A204.1 (cell line): ENCODE data around the gene GRB7.
"Not testable (repeated sequence)": the region's sequence is repeated elsewhere in the genome, so short reads cannot be mapped to it uniquely, and the experiment has no call there.

Source experiments
- FAIRE-seq: peaks from 2 replicates; lab custom pipeline; 2012; peaks lifted over from hg19 to GRCh38; lab: Jason Lieb, UNC

GRB7 gene

GRCh38 chr17:39737760-39738567, at the start of gene GRB7:
Gene GRB7 (plus strand): TSS chr17:39737938. CDS start chr17:39742302, 4,364 bp downstream.
- FAIRE-seq = no peak

- FAIRE-seq = no peak
These were observed 49.3 kb upstream of the GRB7 start for GRCh38 chr17:39688475-39688835.

GRCh38 chr17:39688945-39689344, 48.8 kb upstream of the GRB7 start:
- FAIRE-seq = no peak

- FAIRE-seq = no peak
These were observed 43.1 kb upstream of the GRB7 start for GRCh38 chr17:39694593-39694992.

- FAIRE-seq = no peak
These were observed 42.7 kb upstream of the GRB7 start for GRCh38 chr17:39695089-39695474.

- no peak for FAIRE-seq
These were observed 41.0 kb upstream of the GRB7 start for GRCh38 chr17:39696731-39697130.

- no peak for FAIRE-seq
These were observed 39.8 kb upstream of the GRB7 start for GRCh38 chr17:39697961-39698360.

GRCh38 chr17:39699157-39699817, 38.5 kb upstream of the GRB7 start:
- not testable (repeated sequence) for FAIRE-seq

- FAIRE-seq = peak; percentile 65
These were observed 38.0 kb upstream of the GRB7 start, which contains the start of gene ERBB2 for GRCh38 chr17:39699818-39700147. Gene ERBB2 (plus strand): TSS chr17:39700064. CDS start chr17:39700239, 175 bp downstream.

GRCh38 chr17:39700148-39700987, 37.4 kb upstream of the GRB7 start:
- no peak for FAIRE-seq

- FAIRE-seq = no peak
These were observed 36.5 kb upstream of the GRB7 start for GRCh38 chr17:39701012-39701783.

GRCh38 chr17:39701784-39702422, 35.8 kb upstream of the GRB7 start:
- FAIRE-seq = no peak

GRCh38 chr17:39702901-39703893, 34.5 kb upstream of the GRB7 start:
- no peak for FAIRE-seq

GRCh38 chr17:39703913-39704312, 33.8 kb upstream of the GRB7 start:
- FAIRE-seq = no peak

- FAIRE-seq = no peak
These were observed 32.8 kb upstream of the GRB7 start for GRCh38 chr17:39704821-39705551.

- no peak for FAIRE-seq
These were observed 31.9 kb upstream of the GRB7 start for GRCh38 chr17:39705786-39706348.

- no peak for FAIRE-seq
These were observed 31.4 kb upstream of the GRB7 start for GRCh38 chr17:39706383-39706782.

GRCh38 chr17:39706921-39707337, 30.8 kb upstream of the GRB7 start:
- no peak for FAIRE-seq

GRCh38 chr17:39709319-39709997, 28.3 kb upstream of the GRB7 start:
- no peak for FAIRE-seq
